ENCODE results near the gene GPALPP1.

- TF ChIP-seq POLR2A (IDR thresholded peaks at IDR 0.05; ENCODE audit: low read depth, low read length), result no peak
- TF ChIP-seq POLR2AphosphoS5 (IDR thresholded peaks at IDR 0.05; ENCODE audit: low read depth, low read length), result no peak
- no peak for TF ChIP-seq POU2F2 (IDR thresholded peaks at IDR 0.05; ENCODE audit: low read depth, low read length)
Measured at GRCh38 chr13:44969551-44970484, 19.5 kb upstream of the GPALPP1 start.
